ENCODE measurements around the gene ARRB1. TPM values are rescaled to one million over a fixed set of nuclear protein-coding genes. Genes with fewer than 3 reads are reported as not detected.
A peak's percentile ranks its signal among the peaks of the same experiment; 100 is the strongest.

ARRB1 gene
- 219 TPM for total RNA-seq (2021; ENCODE audit: unreplicated experiment)
- 236 TPM for polyA plus RNA-seq (2012; ENCODE audit: insufficient read length)
- Bru-seq, nascent RNA: percentile 93 among the genes with signal in this experiment
- BruChase-seq, experiment 1, labeled RNA remaining after a 2-hour chase: percentile 87 among the genes with signal in this experiment
- percentile 92 among the genes with signal in this experiment for BruChase-seq, experiment 2, labeled RNA remaining after a 6-hour chase
- long read RNA-seq, transcript ARRB1-202 (16 exons, 3,336 nt): minor isoform, 11 of 88 reads
- long read RNA-seq, transcript ARRB1-201 (15 exons, 1,895 nt): major isoform, 54 of 88 reads
- long read RNA-seq, partial matches to known transcripts: 4 of 88 reads
- long read RNA-seq, other reads (novel, unspliced or antisense): 19 of 88 reads

DNA sequence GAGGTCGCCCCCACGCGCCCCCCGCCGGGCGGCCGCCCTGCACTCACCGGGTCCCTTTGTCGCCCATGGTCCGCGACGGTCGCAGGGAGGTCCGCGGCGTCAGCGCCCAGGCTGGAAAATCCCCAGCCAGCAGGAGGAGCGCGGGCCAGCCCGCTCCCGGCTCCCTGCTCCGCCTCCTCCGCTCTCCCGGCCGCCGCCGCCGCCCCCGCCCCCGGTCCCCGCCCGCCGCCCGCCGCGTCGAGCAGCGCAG lies at the start of gene ARRB1:
Gene ARRB1, minus strand, starts transcription at position 121 of the 250 bp plus-strand sequence. Its CDS starts 54 bp downstream, at position 67.
- POLR2A ChIA-PET: no interaction called here
- CTCF ChIA-PET: no interaction called here

DNA sequence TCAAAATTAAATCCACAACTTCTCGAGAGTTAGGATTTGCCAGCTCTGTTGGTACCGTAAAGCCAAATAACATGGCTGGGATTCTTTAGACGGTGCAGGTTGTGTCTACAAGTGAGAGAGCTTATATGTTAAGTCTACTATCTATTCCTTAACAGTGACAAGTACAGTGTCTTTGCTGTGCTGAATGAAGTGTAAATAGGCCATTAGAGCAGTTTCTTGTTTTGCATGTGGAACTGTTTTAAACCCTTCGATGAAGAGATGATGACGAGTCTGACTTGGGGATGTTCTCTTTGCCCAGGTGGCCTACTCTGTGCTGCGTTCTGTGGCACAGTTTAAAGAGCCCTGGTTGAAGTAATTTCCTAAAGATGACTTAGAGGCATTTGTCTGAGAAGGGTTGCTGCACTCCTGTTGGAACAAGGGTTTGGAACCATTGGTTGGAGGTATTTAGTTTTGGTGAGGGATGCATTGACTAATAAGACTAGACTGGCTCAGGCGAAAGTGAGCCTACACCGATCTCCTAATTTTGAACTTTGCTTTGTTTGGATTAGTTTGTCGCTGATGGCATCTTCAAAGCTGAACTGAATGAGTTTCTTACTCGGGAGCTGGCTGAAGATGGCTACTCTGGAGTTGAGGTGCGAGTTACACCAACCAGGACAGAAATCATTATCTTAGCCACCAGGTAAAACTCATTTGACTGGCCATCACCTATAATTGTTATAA lies 48.8 kb upstream of the ARRB1 start:
- ChIA-PET CTCF (no interaction called here), POLR2A (interaction anchor here (0.6 to 0.9 kb wide), 2 partner anchors 73 to 120 kb away, joined by 3 to 15 read pairs; no protein-coding TSS in a partner anchor)
- Histone ChIP-seq H3K27ac (ENCODE audit: low read length) (peak overlapping the region; percentile 99), H3K27me3 (ENCODE audit: control insufficient read depth, insufficient read depth, low read length) (no peaks in the 10 kb centered on the region), H3K36me3 (ENCODE audit: control insufficient read depth, insufficient read depth, low read length) (peaks cover 51% of the 10 kb centered on the region), H3K4me3 (ENCODE audit: low read depth in 2 of 2, low read length in 2 of 2) (peak overlapping the region; percentile 78 to 85), H3K4me1 (ENCODE audit: control insufficient read depth, insufficient read depth, low read length) (peaks cover 33% of the 10 kb centered on the region), H3K9me3 (ENCODE audit: control insufficient read depth, insufficient read depth, low read depth, low read length) (no peaks in the 10 kb centered on the region)
- TF ChIP-seq SIN3A (IDR thresholded peaks at IDR 0.05; ENCODE audit: borderline replicate concordance, insufficient read depth, low read depth, low read length) (0 out of 2 replicates have a peak, but pooled peaks have one; percentile 7), POLR2AphosphoS5 (IDR thresholded peaks at IDR 0.05; ENCODE audit: low read depth, low read length) (peak; percentile 37; the same call in 1 of the 2 replicates), TCF7L2 (IDR thresholded peaks at IDR 0.05; ENCODE audit: low read depth, low read length) (no peak)
- peak; percentile 32 for ATAC-seq
- in situ Hi-C loops (cut with HindIII; ENCODE audit: low pct_unique_long_range_greater_than_20kb, low sequenced_read_pairs): no loop called here
- intact Hi-C loops (cut with micrococcal nuclease; ENCODE audit: unreplicated experiment): no loop called here
- DNase-seq (ENCODE audit: low read depth, low spot score): no peak
- no TSS peak for BruUV-seq (replicated peaks)

More for the DNA sequence above, at the start of gene ARRB1:
- TF ChIP-seq, protein P1, sequence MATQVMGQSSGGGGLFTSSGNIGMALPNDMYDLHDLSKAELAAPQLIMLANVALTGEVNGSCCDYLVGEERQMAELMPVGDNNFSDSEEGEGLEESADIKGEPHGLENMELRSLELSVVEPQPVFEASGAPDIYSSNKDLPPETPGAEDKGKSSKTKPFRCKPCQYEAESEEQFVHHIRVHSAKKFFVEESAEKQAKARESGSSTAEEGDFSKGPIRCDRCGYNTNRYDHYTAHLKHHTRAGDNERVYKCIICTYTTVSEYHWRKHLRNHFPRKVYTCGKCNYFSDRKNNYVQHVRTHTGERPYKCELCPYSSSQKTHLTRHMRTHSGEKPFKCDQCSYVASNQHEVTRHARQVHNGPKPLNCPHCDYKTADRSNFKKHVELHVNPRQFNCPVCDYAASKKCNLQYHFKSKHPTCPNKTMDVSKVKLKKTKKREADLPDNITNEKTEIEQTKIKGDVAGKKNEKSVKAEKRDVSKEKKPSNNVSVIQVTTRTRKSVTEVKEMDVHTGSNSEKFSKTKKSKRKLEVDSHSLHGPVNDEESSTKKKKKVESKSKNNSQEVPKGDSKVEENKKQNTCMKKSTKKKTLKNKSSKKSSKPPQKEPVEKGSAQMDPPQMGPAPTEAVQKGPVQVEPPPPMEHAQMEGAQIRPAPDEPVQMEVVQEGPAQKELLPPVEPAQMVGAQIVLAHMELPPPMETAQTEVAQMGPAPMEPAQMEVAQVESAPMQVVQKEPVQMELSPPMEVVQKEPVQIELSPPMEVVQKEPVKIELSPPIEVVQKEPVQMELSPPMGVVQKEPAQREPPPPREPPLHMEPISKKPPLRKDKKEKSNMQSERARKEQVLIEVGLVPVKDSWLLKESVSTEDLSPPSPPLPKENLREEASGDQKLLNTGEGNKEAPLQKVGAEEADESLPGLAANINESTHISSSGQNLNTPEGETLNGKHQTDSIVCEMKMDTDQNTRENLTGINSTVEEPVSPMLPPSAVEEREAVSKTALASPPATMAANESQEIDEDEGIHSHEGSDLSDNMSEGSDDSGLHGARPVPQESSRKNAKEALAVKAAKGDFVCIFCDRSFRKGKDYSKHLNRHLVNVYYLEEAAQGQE (IDR thresholded peaks at IDR 0.05; ENCODE audit: insufficient read depth in 1 of 2, low read depth in 2 of 2, low read length in 1 of 2): no peak
- TF ChIP-seq TCF7L2 (IDR thresholded peaks at IDR 0.05; ENCODE audit: low read depth, low read length) (no peak), POLR2AphosphoS5 (IDR thresholded peaks at IDR 0.05; ENCODE audit: low read depth, low read length) (no peak; the same call in 1 of the 2 replicates), SIN3A (IDR thresholded peaks at IDR 0.05; ENCODE audit: borderline replicate concordance, insufficient read depth, low read depth, low read length) (peak; percentile 63; the same call in 1 of the 2 replicates)
- TF ChIP-seq, protein P2, sequence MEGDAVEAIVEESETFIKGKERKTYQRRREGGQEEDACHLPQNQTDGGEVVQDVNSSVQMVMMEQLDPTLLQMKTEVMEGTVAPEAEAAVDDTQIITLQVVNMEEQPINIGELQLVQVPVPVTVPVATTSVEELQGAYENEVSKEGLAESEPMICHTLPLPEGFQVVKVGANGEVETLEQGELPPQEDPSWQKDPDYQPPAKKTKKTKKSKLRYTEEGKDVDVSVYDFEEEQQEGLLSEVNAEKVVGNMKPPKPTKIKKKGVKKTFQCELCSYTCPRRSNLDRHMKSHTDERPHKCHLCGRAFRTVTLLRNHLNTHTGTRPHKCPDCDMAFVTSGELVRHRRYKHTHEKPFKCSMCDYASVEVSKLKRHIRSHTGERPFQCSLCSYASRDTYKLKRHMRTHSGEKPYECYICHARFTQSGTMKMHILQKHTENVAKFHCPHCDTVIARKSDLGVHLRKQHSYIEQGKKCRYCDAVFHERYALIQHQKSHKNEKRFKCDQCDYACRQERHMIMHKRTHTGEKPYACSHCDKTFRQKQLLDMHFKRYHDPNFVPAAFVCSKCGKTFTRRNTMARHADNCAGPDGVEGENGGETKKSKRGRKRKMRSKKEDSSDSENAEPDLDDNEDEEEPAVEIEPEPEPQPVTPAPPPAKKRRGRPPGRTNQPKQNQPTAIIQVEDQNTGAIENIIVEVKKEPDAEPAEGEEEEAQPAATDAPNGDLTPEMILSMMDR (IDR thresholded peaks at IDR 0.05): no peak
- Histone ChIP-seq H3K27me3 (ENCODE audit: control insufficient read depth, insufficient read depth, low read length) (no peaks in the 10 kb centered on the region), H3K9me3 (ENCODE audit: control insufficient read depth, insufficient read depth, low read depth, low read length) (no peaks in the 10 kb centered on the region), H3K27ac (ENCODE audit: low read length) (peak within 1 kb of the TSS; percentile 96), H3K36me3 (ENCODE audit: control insufficient read depth, insufficient read depth, low read length) (no peaks in the 10 kb centered on the region; the same call in 1 of the 2 replicates), H3K4me3 (ENCODE audit: low read depth in 2 of 2, low read length in 2 of 2) (peak within 1 kb of the TSS; percentile 60 to 85), H3K4me1 (ENCODE audit: control insufficient read depth, insufficient read depth, low read length) (peaks cover 51% of the 10 kb centered on the region)
- BruUV-seq (replicated peaks): no TSS peak
- DNase-seq (ENCODE audit: low read depth, low spot score): no peak
- intact Hi-C loops (cut with micrococcal nuclease; ENCODE audit: unreplicated experiment) (no loop called here), in situ Hi-C loops (cut with HindIII; ENCODE audit: low pct_unique_long_range_greater_than_20kb, low sequenced_read_pairs) (no loop called here)
- peak; percentile 79 for ATAC-seq
